GM12891 (cell line): ENCODE results near the gene CIAO3.

ENCODE experiments used
- DNase-seq: peaks from one replicate; pipeline ENCODE4 v3.0.0; 2011; ENCODE audit warnings: low spot score; ENCODE audit not compliant: insufficient read length
- FAIRE-seq: peaks from 2 replicates; lab custom pipeline; 2011; peaks lifted over from hg19 to GRCh38; lab: Jason Lieb, UNC
- PAX5 ChIP-seq: IDR thresholded peaks from 2 replicates; pipeline ENCODE4 v1.6.1; 2011; ENCODE audit warnings: low read length, moderate library complexity, mild to moderate bottlenecking; ENCODE audit not compliant: insufficient read depth, severe bottlenecking
- POLR2A ChIP-seq: IDR thresholded peaks from 2 replicates; pipeline ENCODE4 v1.6.1; 2011; ENCODE audit warnings: low read depth, low read length, control low read depth
- POLR2AphosphoS5 ChIP-seq: IDR thresholded peaks from 2 replicates; pipeline ENCODE4 v1.6.1; 2011; ENCODE audit warnings: low read depth, low read length, control low read depth
- POU2F2 ChIP-seq: IDR thresholded peaks from 2 replicates; pipeline ENCODE4 v1.6.1; 2011; ENCODE audit warnings: low read depth, mild to moderate bottlenecking, control low read depth, low read length, moderate library complexity
- SPI1 ChIP-seq: IDR thresholded peaks from 2 replicates; pipeline ENCODE4 v1.6.1; 2011; ENCODE audit warnings: low read depth, low read length, control low read depth
- TAF1 ChIP-seq: IDR thresholded peaks from 2 replicates; pipeline ENCODE4 v1.6.1; 2011; ENCODE audit warnings: low read depth, low read length, control low read depth

CIAO3 gene

DNA sequence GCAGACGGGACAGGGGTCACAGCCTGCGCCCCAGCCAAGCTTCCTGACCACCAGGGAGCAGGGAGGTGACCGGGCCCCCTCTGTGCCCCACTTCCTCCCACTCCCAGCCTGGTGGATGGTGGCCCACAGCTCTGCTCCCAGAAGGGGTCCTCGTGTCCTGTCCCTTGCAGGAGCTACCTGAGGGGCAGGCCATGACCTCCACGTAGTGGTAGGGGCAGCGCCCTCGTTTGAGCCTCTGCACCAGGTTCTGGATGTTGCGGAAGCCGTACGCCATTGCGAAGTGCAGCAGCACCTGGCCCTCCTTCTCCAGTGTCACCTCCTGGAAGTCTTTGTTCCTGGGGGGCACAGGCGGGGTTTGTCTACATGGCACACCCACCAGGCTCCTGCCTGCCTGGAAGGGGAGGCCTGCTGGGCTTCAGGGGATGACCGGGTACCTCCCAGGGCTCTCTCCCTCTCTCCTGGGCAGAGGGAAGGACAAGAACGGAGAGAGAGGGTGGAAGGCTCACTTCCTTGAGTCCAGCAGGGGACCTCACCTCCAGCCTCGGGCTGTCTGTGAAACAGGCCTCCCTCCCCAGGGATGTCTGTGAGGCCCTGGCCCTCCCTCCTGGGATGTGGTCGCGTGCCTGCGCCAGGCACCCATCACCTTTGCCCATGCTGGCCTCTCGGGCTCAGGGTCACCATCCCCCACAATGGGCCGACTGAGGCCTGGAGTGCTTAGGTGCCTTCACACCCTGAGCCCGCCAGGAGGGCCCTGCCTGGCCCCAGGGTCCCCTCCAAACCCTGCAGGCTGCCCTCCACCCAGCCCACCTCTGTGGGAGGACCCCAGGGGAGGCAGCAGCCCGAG is 9.9 kb downstream of the CIAO3 start:
- DNase-seq: no peak
- TF ChIP-seq SPI1 (no peak), TAF1 (no peak)
- FAIRE-seq: no peak

- FAIRE-seq (no peak), DNase-seq (no peak)
- TF ChIP-seq POU2F2 (no peak), POLR2AphosphoS5 (no peak), POLR2A (no peak), TAF1 (no peak), SPI1 (no peak), PAX5 (no peak)
These were observed 10.8 kb downstream of the CIAO3 start for GRCh38 chr16:729768-730665.

DNA sequence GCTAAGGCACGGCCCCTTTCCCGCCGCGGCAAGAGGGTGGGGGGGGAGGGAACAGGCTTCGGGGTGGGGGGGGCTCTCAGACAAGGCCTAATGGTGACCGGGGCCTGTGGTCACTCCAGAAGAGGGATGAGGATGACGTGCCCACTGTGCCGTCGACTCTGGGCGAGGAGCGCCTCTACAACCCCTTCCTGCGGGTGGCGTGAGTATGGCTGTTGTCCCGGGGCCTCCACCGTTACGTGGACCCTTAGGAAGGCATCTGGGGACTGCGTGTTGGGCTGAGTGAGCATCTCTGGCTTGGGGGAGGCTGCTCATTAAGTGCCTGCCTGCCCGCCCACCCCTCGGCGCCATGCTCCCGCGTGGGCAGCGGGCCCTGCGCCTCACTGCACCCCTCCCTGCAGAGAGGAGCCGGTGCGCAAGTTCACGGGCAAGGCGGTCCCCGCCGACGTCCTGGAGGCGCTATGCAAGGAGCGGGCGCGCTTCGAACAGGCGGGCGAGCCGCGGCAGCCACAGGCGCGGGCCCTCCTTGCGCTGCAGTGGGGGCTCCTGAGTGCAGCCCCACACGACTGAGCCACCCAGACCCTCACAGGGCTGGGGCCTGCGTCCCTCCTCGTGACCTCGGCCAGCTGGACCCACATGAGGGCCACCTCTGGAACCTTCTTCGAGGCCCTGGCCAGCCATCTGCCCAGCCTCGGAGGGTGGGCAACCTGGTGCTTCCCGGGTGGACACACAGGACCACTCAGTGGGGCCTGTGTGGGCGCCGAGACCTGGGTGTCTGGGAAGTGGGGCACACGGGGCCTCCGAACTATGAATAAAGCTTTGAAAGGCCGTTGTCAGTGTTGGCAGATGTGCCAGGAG is 11.7 kb downstream of the CIAO3 start:
- no peak for TF ChIP-seq PAX5
- DNase-seq (no peak), FAIRE-seq (no peak)

GRCh38 chr16:728131-728889 is 12.5 kb downstream of the CIAO3 start:
- no peak for TF ChIP-seq TAF1
- TF ChIP-seq POLR2A: 0 out of 2 replicates have a peak, but pooled peaks have one; percentile 25
- FAIRE-seq (peak; percentile 96), DNase-seq (peak; percentile 83)

- TF ChIP-seq TAF1: no peak
- no peak for TF ChIP-seq POU2F2
- TF ChIP-seq POLR2AphosphoS5: no peak
- TF ChIP-seq POLR2A: no peak
- no peak for TF ChIP-seq SPI1
- TF ChIP-seq PAX5: no peak
- DNase-seq (no peak), FAIRE-seq (no peak)
These were observed 13.4 kb downstream of the CIAO3 start for GRCh38 chr16:727291-727977.

GRCh38 chr16:726438-727290 is 14.1 kb downstream of the CIAO3 start, which contains the start of the genes CCDC78 and HAGHL:
CCDC78 (minus strand) TSS chr16:726443; CDS start chr16:726367, 76 bp downstream.
HAGHL (plus strand) TSS chr16:727106; CDS start chr16:727510, 404 bp downstream.
- TF ChIP-seq POLR2A: no peak; the same call in 1 of the 2 replicates
- no peak for TF ChIP-seq POLR2AphosphoS5
- no peak for TF ChIP-seq TAF1
- TF ChIP-seq POU2F2: no peak
- no peak for TF ChIP-seq SPI1
- no peak for TF ChIP-seq PAX5
- FAIRE-seq (peak; percentile 95), DNase-seq (peak; percentile 78)

DNA sequence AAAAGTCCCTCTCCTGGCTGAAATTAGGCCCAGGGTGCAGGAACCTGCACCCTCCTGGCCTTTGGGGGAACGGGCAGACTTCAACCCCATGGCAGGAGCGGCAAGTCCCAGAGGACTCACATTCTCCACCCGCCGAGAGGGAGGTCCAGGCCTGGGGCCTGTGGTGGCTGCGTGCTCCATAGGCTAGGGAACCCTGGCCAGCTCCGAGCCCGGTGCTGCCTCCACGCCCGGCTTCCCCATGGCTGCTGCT is 14.7 kb downstream of the CIAO3 start:
- FAIRE-seq: no peak
- no peak for TF ChIP-seq SPI1
- TF ChIP-seq POU2F2: no peak
- no peak for TF ChIP-seq PAX5
- TF ChIP-seq POLR2A: no peak
- no peak for TF ChIP-seq POLR2AphosphoS5
- no peak for TF ChIP-seq TAF1
- DNase-seq: no peak

DNA sequence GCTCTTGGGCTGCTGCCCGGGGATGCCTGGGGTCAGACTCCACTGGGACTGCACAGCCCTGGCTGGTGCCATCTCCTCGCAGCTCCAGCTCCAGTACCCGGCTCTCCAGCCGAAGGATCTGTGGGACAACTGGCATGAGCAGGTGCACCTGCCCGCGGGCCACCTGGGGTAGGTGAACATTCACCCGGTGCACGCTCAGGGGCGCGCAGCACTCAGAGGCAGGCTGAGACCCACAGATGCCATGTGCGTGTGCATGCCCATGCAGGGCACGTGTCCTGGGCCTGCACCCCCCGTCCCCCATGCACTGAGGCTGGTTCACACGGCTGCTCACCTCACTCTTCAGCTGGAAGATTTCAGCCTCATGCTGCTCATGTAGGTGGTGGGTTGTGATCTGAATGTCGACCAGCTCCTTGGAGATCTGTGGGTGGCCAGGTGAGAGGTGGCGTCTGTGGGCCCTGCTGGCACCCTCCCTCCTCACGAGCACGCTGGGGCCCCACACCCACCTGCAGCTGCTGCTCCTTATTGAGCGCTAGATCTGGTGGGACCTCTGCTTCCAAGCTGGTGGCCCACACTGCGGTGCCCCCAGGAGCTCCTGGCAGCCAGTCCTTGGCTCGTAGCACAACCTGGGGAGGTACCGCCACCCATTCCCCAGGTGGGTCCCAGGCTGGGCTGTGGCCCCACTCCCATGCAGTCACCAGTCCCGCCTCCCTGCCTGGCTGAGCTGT is 15.2 kb downstream of the CIAO3 start:
- DNase-seq (no peak), FAIRE-seq (no peak)
- TF ChIP-seq POLR2AphosphoS5 (no peak), SPI1 (no peak), TAF1 (no peak), POU2F2 (no peak), POLR2A (no peak), PAX5 (no peak)
